D721Med (cell line): ENCODE measurements around the gene TNFRSF18.

ENCODE experiments used
- DNase-seq: peaks from one replicate; pipeline ENCODE4 v3.0.0; 2011; ENCODE audit warnings: low spot score; ENCODE audit not compliant: insufficient read length
- FAIRE-seq: peaks from 2 replicates; lab custom pipeline; 2011; peaks lifted over from hg19 to GRCh38; lab: Jason Lieb, UNC
- TF ChIP-seq, protein P1 (sequence below): IDR thresholded peaks from 2 replicates; pipeline ENCODE4 v1.5.1; 2012; ENCODE audit warnings: mild to moderate bottlenecking, control low read depth; ENCODE audit not compliant: insufficient read depth; ENCODE audit errors: missing control alignments

Gene TNFRSF18

DNA sequence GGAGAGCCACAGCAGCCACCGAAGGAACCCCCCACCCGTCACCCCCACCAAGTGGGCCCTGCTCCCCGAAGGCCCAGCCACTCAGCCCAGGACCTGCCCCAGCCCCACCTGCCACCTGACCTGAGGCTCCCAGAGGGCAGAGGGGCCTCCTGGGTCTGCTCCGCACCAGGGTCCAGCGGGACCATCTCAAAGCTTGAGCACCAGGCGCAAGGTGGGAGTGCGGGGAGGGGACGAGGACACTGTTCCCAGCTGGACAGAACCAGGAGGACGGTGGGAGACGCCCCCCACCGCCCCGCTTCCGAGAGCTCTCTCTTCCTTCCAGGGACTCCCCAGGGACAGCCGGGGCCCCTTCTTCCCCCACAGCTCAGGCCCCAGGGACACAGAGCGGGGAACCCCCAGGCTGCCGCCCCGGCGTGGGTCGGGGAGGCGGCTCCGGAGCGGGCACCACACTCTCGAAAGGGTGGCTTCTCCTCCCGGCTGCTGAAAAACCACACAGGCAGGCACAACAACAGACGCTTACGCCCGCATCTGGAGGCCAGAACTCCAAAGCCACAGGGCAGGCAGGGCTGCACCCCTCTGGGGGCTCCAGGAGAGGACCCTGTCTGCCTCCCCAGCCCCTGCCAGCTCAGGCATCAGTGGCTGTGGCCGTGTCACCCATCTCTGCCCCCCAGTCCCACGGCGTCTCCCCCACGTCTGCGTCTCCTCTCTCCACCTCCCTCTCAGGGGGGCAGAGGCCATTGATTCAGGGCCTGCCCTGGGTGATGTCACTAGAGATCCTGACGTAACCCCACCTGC is 34.6 kb downstream of the TNFRSF18 start:
- no peak for FAIRE-seq
- no peak for DNase-seq
- TF ChIP-seq, protein P1, sequence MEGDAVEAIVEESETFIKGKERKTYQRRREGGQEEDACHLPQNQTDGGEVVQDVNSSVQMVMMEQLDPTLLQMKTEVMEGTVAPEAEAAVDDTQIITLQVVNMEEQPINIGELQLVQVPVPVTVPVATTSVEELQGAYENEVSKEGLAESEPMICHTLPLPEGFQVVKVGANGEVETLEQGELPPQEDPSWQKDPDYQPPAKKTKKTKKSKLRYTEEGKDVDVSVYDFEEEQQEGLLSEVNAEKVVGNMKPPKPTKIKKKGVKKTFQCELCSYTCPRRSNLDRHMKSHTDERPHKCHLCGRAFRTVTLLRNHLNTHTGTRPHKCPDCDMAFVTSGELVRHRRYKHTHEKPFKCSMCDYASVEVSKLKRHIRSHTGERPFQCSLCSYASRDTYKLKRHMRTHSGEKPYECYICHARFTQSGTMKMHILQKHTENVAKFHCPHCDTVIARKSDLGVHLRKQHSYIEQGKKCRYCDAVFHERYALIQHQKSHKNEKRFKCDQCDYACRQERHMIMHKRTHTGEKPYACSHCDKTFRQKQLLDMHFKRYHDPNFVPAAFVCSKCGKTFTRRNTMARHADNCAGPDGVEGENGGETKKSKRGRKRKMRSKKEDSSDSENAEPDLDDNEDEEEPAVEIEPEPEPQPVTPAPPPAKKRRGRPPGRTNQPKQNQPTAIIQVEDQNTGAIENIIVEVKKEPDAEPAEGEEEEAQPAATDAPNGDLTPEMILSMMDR, result no peak

DNA sequence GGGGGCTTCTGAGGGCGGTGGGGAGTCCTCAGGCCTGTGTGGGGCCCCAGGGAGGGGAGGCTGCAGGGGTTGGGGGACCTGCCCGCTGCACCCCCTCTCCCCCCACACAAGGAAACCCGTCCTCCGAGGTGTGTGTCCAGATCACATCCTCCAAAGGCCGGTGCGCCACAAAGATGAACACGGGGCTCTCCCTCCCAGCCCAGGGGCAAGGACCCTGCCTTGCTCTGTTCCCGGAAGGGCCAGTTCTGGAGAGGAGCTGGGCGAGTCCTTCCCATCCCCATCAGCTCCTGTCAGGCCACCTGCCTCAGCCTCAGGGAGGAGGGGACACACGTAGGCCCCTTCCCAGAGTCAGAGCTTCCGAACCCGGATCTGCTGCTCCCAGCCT is 35.2 kb downstream of the TNFRSF18 start:
- DNase-seq, result no peak
- FAIRE-seq, result no peak
- TF ChIP-seq, protein P1, result no peak

DNA sequence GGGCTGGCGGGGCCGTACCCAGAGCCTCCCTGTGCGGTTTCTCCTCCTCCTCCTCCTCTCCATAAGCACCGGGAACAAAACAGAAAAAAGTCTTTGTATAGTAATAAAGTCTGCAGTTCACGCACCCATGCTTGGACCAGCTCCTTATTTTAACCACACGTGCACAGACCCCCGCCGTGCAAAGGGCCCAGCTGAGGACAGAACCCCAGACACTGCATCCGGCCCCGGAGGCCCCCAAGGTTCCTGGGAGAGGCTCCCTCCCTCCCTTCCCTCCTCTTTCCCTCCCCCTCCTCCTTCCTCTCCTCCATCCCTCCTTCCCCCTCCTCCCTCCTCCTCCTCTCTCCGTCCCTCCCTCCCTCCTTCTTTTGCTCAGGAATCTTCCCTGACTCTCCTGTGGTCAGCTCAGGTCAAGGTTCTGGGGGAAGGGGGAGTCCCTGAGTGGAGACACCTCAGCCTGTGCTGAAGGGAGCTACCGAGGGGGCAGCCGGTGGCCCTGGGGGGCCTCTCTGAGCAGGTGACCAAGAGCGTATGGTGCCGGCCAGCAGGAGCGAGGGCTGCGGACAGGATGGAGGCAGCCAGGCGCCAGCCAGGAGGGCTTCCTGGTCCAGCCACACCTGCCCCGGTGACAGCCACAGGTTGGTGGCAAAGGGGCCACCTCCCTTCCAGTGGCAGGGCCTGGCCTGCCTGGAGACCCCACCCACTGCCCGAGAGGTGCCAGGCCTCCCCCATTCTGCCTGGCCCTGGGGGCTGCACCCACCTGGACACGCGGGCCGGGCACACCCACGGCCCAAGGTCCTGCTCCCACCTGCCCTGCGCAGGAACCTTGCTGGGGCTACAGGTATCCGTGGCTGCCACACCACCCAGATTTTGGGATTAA is 35.9 kb downstream of the TNFRSF18 start:
- FAIRE-seq (no peak), DNase-seq (no peak)
- TF ChIP-seq, protein P1, result no peak

DNA sequence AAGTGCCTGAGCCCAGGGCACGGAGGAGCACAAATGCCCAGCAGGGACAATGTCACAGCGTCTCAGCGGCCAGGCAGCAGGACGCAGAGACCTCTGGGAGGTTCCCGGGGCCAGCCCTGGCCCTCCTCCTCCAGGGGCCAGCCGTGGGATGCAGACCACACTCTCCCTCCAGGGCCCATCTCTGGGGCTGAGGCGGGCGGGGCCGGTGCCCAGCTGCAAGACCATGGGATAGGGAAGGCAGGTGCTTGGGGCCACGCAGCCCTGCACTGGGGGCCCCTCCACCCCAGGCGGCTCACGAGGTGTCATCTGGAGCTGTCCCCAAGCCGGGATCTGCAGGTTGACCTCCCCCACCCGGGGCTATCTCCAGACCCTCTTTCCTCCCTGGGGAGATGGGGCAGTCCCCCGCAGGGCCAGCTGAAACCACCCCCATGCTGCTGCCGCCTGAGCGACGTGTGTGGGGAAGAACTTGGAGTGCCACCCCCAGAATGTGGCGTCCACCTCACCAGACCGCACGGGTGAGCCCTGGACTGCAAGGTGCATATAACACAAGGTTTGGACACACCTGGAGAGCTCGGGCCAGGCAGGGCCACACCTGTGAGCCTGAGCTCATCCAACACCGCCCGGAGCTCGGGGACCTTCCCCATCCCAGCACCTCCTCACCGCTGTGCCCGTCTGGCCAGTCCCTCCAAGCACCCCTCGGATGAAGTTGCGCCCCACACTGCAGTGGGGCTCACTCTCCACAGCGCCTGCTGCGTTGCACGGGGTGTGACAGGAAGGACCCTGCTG is 36.8 kb downstream of the TNFRSF18 start:
- FAIRE-seq (no peak), DNase-seq (no peak)
- TF ChIP-seq, protein P1, result no peak

DNA sequence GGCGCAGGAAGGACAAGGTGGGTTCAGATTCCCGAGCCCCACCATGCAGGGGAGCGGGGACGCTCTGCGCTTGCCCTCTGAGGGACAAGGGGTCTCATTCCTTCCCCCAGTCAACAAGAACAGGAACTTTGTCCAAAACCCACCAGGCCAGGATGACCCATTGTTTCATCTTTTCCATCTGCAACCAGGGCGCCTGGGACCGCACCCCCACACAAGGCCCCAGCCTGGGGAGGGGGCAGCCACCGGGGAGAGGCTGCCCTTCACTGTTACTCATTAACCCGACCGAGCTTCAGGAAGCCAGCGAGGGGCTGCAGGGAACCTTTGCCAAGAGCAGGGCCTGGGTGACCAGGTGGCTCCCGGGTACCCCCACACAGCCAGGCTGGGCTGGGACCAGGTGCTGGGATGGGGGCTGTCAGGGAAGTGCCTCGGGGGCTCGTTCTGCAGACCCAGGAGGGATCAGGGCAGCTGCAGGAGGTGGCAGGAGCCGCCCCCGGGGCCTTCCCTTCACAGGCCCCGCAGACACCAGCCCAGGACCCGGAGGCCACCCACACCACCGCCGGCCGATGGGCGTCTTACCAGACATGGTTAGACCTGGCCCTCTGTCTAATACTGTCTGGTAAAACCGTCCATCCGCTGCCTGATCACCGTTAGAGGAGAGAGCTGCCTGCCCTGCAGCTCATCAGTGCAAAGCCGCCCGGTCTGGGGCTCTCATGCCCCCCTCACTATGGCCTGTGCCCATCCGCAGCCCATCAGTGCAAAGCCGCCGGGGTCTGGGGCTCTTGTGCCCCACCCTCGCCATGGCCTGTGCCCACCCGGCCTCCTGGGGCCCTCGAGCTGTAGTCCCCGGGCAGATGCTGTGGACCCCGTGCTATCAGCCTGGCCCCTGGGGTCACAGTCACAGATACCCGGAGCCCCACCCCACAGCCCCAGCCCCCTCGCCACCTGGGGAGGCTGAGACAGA is 37.7 kb downstream of the TNFRSF18 start:
- no peak for FAIRE-seq
- TF ChIP-seq, protein P1, result no peak

DNA sequence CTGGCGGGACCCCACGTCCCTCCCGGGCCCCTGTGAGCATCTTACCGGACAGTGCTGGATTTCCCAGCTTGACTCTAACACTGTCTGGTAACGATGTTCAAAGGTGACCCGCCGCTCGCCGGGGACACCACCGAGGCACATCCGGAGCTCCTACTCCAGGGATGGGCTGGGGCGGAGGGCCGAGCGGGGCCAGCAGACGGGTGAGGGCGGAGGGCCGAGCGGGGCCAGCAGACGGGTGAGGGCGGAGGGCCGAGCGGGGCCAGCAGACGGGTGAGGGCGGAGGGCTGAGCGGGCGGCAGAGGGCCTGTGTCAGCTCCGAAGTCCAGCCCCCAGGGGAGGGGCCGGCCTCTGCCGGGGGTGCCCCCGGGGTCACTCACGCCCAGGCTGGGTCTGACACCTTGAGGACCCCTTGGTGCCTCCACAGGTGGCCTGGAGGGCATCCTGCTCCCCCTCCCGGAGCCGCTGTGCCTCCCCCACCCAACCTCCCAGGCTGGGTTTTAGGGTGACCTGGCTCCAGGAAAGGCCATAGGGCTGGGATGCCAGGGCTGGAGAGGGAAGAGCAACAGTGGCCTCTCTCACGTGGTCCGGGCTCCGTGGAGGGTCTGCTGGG is 38.4 kb downstream of the TNFRSF18 start:
- DNase-seq (no peak), FAIRE-seq (no peak)
- TF ChIP-seq, protein P1, result no peak

More for the DNA sequence above, 37.7 kb downstream of the TNFRSF18 start:
- no peak for DNase-seq
